Stimulated activated CD8-positive, alpha-beta memory T cell treated with anti-CD3 and anti-CD28 coated beads, Interleukin-12 subunit alpha, Interleukin-12 subunit beta, amount 100 ng/mL, for 1 hour (primary cell): ENCODE results near the gene PIEZO1.
"Not testable (repeated sequence)": the region's sequence is repeated elsewhere in the genome, so short reads cannot be mapped to it uniquely, and the experiment has no call there.

Source experiments
- DNase-seq: peaks from one replicate; pipeline ENCODE4 v3.0.0-alpha.2; 2020; ENCODE audit warnings: low read depth

PIEZO1 gene

GRCh38 chr16:88672776-88673175 lies 112.2 kb downstream of the PIEZO1 start:
- no peak for DNase-seq

GRCh38 chr16:88671806-88672205 lies 113.2 kb downstream of the PIEZO1 start:
- DNase-seq = no peak

- no peak for DNase-seq
Observed at GRCh38 chr16:88669980-88670379, 115.0 kb downstream of the PIEZO1 start.

- DNase-seq = not testable (repeated sequence)
Observed at GRCh38 chr16:88669493-88669892, 115.5 kb downstream of the PIEZO1 start.

GRCh38 chr16:88667461-88667860 lies 117.6 kb downstream of the PIEZO1 start:
- DNase-seq = no peak

- DNase-seq = no peak
Observed at GRCh38 chr16:88665570-88665969, 119.5 kb downstream of the PIEZO1 start.
